ENCODE data around the gene OPA3.

- TF ChIP-seq POLR2AphosphoS5 (IDR thresholded peaks at IDR 0.05; ENCODE audit: low read depth) (no peak), EZH2 (IDR thresholded peaks at IDR 0.05; ENCODE audit: low read depth, unreplicated experiment) (no peak), CTCF (conservative IDR thresholded peaks at IDR 0.05; ENCODE audit: low read depth in 2 of 2) (no peak), REST (IDR thresholded peaks at IDR 0.05; ENCODE audit: unreplicated experiment) (no peak), ETS1 (IDR thresholded peaks at IDR 0.05) (no peak), NANOG (IDR thresholded peaks at IDR 0.05; ENCODE audit: borderline replicate concordance) (no peak), ZNF114 (CRISPR knock-in tag; IDR thresholded peaks at IDR 0.05) (no peak), EZH2phosphoT487 (IDR thresholded peaks at IDR 0.05; ENCODE audit: unreplicated experiment) (no peak), ZNF462 (CRISPR knock-in tag; IDR thresholded peaks at IDR 0.05) (no peak), CREB1 (CRISPR knock-in tag; IDR thresholded peaks at IDR 0.05; ENCODE audit: low read depth) (no peak)
Measured at GRCh38 chr19:45587873-45588272, 3.3 kb upstream of the OPA3 start.

All from GM23338 (cell line).